Stimulated activated naive CD8-positive, alpha-beta T cell treated with anti-CD3 and anti-CD28 coated beads, Interleukin-15, amount 100 ng/mL, for 72 hours (primary cell): ENCODE measurements around the gene TBX3.

Experiments used
- ATAC-seq: fragments of 150-1000 bp; cut with Tn5 transposase; 2 replicates; pipeline ENCODE4 v1.10.0; 2021; ENCODE audit warnings: mild to moderate bottlenecking, moderate library complexity
- DNase-seq, 2 donors: peaks; one replicate each; pipeline ENCODE4 v3.0.0; 2021 to 2022
- H3K27ac Mint-ChIP-seq, 2 donors: one replicate each; pipeline ENCODE4 v1.8.0; 2022; ENCODE audit warnings: mild to moderate bottlenecking in 2 of 2, mixed read lengths in 2 of 2, moderate library complexity in 2 of 2
- H3K27me3 Mint-ChIP-seq: one replicate; pipeline ENCODE4 v1.8.0; 2022; ENCODE audit warnings: mixed read lengths
- H3K4me1 Mint-ChIP-seq: one replicate; pipeline ENCODE4 v1.8.0; 2022; ENCODE audit warnings: mild to moderate bottlenecking, mixed read lengths
- H3K4me3 Mint-ChIP-seq, 2 donors: one replicate each; pipeline ENCODE4 v1.8.0; 2022; ENCODE audit warnings: mild to moderate bottlenecking in 2 of 2, mixed read lengths in 2 of 2, moderate library complexity in 1 of 2
- H3K9me3 Mint-ChIP-seq, 2 donors: one replicate each; pipeline ENCODE4 v1.8.0; 2022; ENCODE audit warnings: mixed read lengths in 2 of 2

Gene TBX3

GRCh38 chr12:114679942-114680341, 4.0 kb downstream of the TBX3 start:
- Mint-ChIP-seq H3K27me3 (peaks cover 97% of the 10 kb centered on the region), H3K9me3 (peaks cover 0 to 9% of the 10 kb centered on the region in 2 donors), H3K4me3 (no peak overlapping the region), H3K27ac (no peak overlapping the region), H3K4me1 (peaks cover 32% of the 10 kb centered on the region)
- ATAC-seq, result no peak
- no peak for DNase-seq

DNA sequence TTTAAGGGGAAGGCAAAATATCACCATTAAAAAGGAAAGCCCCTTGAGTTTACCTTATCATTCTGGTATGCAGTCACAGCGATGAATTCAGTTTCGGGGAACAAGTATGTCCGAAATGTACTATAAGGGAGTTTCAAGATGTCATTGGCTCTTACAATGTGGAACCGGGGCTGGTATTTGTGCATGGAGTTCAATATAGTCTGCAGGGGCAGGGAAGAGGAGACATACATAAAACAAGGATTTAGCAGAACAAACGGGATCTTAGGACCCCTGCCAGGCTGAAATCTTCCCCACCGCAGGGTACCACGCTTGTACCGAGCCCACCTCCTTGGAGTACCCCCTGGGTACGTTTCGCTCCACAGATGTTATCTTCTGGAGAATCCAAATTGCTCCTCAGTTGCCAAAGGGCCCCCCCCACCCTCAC, 4.5 kb downstream of the TBX3 start:
- no peak for DNase-seq

DNA sequence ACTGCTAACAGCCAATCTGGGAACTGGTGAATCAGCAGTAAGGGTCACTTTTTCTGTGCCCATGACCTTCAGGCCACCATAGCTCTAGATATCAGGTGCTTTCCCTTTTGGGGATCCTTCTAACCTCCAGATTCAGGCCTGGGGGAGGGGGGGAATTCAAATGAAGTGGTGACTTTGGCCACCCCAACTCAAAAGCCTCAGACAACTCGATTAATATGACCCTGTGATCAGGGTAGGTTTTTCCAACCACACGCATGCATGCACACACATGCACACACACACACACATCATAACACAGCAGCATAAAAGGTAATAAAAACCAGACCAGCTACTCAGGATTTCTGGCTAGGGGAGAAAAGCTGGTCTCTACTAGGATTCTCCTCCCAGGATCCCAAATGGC, 5.3 kb downstream of the TBX3 start:
- peaks cover 97% of the 10 kb centered on the region for H3K27me3 Mint-ChIP-seq
- peaks cover 20% of the 10 kb centered on the region for H3K4me1 Mint-ChIP-seq
- no peak for ATAC-seq

More for the DNA sequence above, 4.5 kb downstream of the TBX3 start:
- H3K27ac Mint-ChIP-seq, result no peak overlapping the region
- peaks cover 97% of the 10 kb centered on the region for H3K27me3 Mint-ChIP-seq
- ATAC-seq, result no peak
- H3K4me1 Mint-ChIP-seq, result peaks cover 28% of the 10 kb centered on the region
- H3K9me3 Mint-ChIP-seq, result peaks cover 0 to 9% of the 10 kb centered on the region in 2 donors
- H3K4me3 Mint-ChIP-seq, result no peak overlapping the region

GRCh38 chr12:114678028-114678427, 5.9 kb downstream of the TBX3 start:
- H3K27ac Mint-ChIP-seq, result no peak overlapping the region
- DNase-seq (no peak), ATAC-seq (no peak)
- no peak overlapping the region for H3K4me3 Mint-ChIP-seq
- peaks cover 13% of the 10 kb centered on the region for H3K4me1 Mint-ChIP-seq
- H3K27me3 Mint-ChIP-seq, result peaks cover 97% of the 10 kb centered on the region
- H3K9me3 Mint-ChIP-seq, result peaks cover 0 to 15% of the 10 kb centered on the region in 2 donors

More for the DNA sequence above, 5.3 kb downstream of the TBX3 start:
- H3K9me3 Mint-ChIP-seq, result peaks cover 0 to 12% of the 10 kb centered on the region in 2 donors
- no peak overlapping the region for H3K27ac Mint-ChIP-seq
- DNase-seq, result no peak
- H3K4me3 Mint-ChIP-seq, result no peak overlapping the region

DNA sequence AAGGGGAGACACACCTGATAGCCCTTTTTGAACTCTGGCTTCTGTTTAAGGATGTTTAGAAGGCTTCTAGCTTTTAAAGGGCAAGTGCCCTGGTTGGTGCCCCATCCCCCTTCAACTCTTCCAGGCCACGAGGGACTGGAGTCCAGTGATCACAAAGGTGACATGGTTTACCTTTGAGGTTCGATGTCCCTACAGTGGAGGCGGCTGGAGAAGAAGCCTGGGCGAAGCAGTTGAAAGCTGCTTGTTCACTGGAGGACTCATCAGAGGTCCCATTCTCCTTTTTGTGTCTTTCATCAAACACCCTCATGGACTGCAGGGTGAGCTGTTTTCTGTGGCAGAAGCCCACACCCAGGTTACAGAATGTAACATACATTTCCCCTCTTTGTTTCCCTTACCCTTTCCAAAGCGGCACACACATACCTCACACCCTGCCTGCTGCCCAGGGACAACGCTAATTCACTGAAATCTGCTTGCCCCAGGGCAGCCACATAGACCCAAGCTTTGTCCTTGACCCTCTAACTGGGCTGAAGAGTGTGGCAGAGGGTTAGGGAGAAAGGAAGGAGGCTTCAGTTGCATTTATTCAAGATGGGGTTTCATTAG, 7.7 kb downstream of the TBX3 start:
- ATAC-seq (no peak), DNase-seq (no peak)
- H3K27ac Mint-ChIP-seq, result no peak overlapping the region
- peaks cover 4% of the 10 kb centered on the region for H3K4me1 Mint-ChIP-seq
- H3K9me3 Mint-ChIP-seq, result peaks cover 0 to 15% of the 10 kb centered on the region in 2 donors
- H3K4me3 Mint-ChIP-seq, result no peak overlapping the region
- peaks cover 97% of the 10 kb centered on the region for H3K27me3 Mint-ChIP-seq

- no peak for ATAC-seq
- Mint-ChIP-seq H3K27me3 (peaks cover 95% of the 10 kb centered on the region), H3K9me3 (peaks cover 0 to 8% of the 10 kb centered on the region in 2 donors), H3K4me3 (no peak overlapping the region), H3K27ac (no peak overlapping the region), H3K4me1 (no peaks in the 10 kb centered on the region)
- no peak for DNase-seq
These were observed 9.5 kb downstream of the TBX3 start for GRCh38 chr12:114674251-114675047.

DNA sequence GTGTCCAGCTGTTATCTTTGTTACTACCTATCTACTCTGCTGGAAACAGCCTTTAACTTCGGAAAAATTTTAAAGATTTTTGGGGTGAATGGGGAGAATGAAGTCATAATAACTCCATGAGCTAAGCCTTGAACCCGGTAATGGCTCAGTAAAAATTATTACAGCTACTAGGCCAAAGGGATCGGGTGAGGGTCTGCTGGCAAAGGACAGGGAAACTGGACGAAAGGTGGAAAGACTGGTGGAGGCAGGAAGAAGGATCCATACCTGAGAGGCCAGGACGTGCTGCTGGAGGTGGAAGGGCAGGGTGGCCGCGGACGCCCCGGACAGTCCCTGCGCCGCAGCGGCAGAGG, 10.1 kb downstream of the TBX3 start:
- ATAC-seq, result no peak
- H3K9me3 Mint-ChIP-seq, result peaks cover 0 to 6% of the 10 kb centered on the region in 2 donors
- H3K27me3 Mint-ChIP-seq, result peaks cover 95% of the 10 kb centered on the region
- DNase-seq, result no peak
- no peaks in the 10 kb centered on the region for H3K4me1 Mint-ChIP-seq
- H3K27ac Mint-ChIP-seq, result no peak overlapping the region
- H3K4me3 Mint-ChIP-seq, result no peak overlapping the region

- no peak for DNase-seq
These were observed 10.7 kb downstream of the TBX3 start for GRCh38 chr12:114673169-114673833.

DNA sequence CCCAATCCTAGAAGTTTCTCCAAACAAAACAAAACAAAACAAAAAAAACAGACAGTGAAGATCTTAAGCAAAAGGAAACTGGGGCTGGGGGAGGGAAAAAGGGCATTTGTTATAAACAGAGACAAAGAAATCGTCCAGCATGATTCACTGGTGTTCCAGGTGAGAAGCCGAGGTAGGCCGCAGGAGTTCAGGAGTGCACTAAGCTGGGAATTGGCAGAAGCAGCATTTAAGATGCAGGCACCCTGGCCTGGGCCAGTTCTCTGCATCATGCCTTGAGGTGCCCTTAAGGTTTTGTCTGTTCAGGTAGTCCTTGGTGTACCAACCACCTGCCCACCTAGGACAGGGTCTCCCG, 11.2 kb downstream of the TBX3 start:
- ATAC-seq (no peak), DNase-seq (no peak)
- Mint-ChIP-seq H3K4me1 (peaks cover 7% of the 10 kb centered on the region), H3K27ac (no peak overlapping the region), H3K27me3 (peaks cover 95% of the 10 kb centered on the region), H3K9me3 (peaks cover 0 to 6% of the 10 kb centered on the region in 2 donors), H3K4me3 (no peak overlapping the region)

More at GRCh38 chr12:114673169-114673833, 10.7 kb downstream of the TBX3 start:
- Mint-ChIP-seq H3K4me3 (no peak overlapping the region), H3K9me3 (peaks cover 0 to 6% of the 10 kb centered on the region in 2 donors), H3K27me3 (peaks cover 95% of the 10 kb centered on the region), H3K27ac (no peak overlapping the region), H3K4me1 (peaks cover 2% of the 10 kb centered on the region)
- ATAC-seq, result no peak

GRCh38 chr12:114671443-114672411, 12.2 kb downstream of the TBX3 start:
- no peak overlapping the region for H3K4me3 Mint-ChIP-seq
- peaks cover 18% of the 10 kb centered on the region for H3K4me1 Mint-ChIP-seq
- peaks cover 0 to 6% of the 10 kb centered on the region in 2 donors for H3K9me3 Mint-ChIP-seq
- H3K27me3 Mint-ChIP-seq, result peaks cover 97% of the 10 kb centered on the region
- no peak overlapping the region for H3K27ac Mint-ChIP-seq
- no peak for DNase-seq
- no peak for ATAC-seq

DNA sequence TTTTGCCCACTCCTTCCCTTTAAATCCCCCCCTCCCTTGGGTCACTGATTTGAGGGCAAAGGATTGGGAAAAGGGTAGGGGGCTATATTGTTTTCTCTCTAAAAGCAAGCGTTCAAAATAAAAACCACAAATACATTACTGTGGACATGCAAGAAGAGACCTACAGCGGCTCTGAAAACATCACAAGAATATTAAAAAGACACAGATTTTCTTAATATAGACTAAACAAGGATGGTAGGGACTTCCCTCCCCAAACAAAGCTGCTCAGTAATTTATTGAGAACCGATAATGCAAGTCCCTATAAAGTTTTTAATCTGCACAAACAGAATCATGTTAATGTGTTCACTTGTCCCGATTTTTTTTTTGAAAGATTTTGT, 12.9 kb downstream of the TBX3 start:
- Mint-ChIP-seq H3K27ac (no peak overlapping the region), H3K9me3 (peaks cover 0 to 6% of the 10 kb centered on the region in 2 donors), H3K4me1 (peaks cover 19% of the 10 kb centered on the region), H3K27me3 (peaks cover 97% of the 10 kb centered on the region), H3K4me3 (no peak overlapping the region)
- no peak for ATAC-seq
- no peak for DNase-seq

DNA sequence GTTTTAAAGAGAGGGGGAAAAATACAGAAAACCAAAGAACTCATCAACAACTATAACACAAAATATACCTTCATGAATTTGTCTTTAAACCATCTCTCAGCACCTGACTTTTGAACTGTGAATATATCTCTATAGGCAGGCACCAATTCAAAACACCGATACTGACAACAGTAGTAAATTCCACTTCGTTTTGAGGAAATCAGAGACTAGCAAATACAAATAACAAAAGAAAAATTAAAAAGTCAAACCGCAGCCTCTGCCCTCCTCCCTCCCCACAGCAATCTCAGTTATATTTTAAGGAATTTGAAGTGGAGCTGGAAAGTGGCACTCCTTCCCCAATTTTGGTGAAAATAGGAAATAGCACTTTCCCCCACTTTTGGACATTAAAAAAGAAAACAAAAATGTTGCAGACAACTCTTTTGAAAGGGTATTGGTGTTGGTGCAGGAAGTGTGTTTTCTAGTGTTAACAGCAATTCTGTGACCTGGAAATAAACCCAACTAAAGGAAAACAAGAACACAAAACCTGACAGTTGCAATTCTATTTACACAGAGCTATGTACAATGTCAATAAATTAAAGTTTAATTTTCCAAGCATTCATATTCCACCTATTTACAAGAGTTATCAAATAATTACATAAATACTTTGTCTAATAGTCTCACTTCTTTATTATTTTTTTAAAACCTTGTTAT, 13.5 kb downstream of the TBX3 start:
- no peak for ATAC-seq
- Mint-ChIP-seq H3K9me3 (peaks cover 0 to 6% of the 10 kb centered on the region in 2 donors), H3K4me1 (peaks cover 19% of the 10 kb centered on the region), H3K27ac (no peak overlapping the region), H3K4me3 (no peak overlapping the region), H3K27me3 (peaks cover 97% of the 10 kb centered on the region)
- no peak for DNase-seq

DNA sequence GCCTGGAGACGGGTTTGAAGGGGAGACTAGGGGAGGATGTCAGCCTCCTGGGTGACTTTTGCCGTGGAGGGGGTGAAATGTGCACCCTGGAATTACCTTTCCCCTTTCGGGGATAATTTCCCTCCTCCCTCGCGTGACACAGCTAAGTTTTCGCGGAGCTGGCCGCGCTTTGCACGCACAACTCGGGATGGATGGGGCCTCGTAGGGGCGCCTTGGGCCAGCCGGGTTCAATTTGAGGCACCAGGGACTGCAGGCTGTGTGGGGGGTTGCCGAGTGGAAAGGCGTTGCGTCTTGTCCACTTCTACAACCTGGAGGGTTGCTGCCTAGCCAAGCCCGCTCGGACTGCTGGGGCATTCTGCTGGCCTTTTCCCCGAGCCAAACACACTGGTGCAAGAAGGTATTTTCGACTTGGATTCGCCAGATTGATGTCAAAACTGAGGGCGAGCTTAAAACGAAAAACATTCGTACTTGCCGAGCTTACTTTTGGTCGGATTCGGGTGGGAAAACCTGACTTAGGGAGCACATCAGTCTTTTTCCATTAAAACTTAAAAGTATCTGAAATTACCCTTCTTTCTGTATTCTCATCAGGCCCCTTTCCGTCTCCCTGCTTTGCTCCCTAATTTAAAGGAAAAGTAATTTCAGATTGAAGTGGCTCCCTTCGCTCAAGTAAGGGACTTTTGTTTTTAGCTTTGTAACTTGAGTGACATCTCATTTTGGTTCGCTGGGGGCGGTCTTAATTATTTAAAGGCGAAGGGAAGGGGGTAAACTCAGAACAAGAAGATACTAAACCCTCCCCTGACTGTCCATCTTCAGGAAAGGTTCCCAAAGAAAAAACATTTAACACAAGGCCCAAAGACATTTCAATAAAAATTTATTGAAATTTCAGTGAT, 14.3 kb downstream of the TBX3 start:
- Mint-ChIP-seq H3K4me1 (peaks cover 19% of the 10 kb centered on the region), H3K4me3 (no peak overlapping the region), H3K27me3 (peaks cover 97% of the 10 kb centered on the region), H3K9me3 (peaks cover 0 to 6% of the 10 kb centered on the region in 2 donors), H3K27ac (no peak overlapping the region)
- no peak for DNase-seq
- ATAC-seq, result no peak

DNA sequence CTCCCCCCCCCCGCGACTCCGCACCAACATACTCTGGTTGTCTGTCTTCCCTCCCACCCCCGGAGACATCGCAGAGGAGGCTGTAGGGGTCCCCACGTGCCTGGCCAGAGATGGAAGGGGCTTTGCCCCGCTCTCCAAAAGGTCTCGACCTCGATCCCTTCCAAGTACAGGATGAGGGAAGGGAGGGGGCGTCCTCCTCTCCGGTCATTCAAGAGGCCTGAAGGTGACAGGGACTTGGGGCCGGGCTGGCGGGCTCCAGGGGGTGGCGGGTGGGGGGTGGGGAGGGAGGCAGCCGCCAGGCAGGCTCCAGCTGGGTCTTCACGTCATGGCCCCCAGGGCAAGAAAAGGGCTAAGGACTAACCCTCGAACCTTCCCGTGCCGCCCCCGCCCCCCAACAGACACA, 15.1 kb downstream of the TBX3 start:
- Mint-ChIP-seq H3K4me1 (peaks cover 19% of the 10 kb centered on the region), H3K4me3 (no peak overlapping the region), H3K27me3 (peaks cover 97% of the 10 kb centered on the region), H3K27ac (no peak overlapping the region), H3K9me3 (peaks cover 0 to 5% of the 10 kb centered on the region in 2 donors)
- DNase-seq (no peak), ATAC-seq (no peak)
